ENCODE data around the gene RASA3. TPM values are rescaled to one million over a fixed set of nuclear protein-coding genes. Genes with fewer than 3 reads are reported as not detected.
A peak's percentile ranks its signal among the peaks of the same experiment; 100 is the strongest.

The RASA3 gene
- total and polyA plus RNA-seq, 7 donors, result 4.2 to 22.4 (median 16.9) TPM

DNA sequence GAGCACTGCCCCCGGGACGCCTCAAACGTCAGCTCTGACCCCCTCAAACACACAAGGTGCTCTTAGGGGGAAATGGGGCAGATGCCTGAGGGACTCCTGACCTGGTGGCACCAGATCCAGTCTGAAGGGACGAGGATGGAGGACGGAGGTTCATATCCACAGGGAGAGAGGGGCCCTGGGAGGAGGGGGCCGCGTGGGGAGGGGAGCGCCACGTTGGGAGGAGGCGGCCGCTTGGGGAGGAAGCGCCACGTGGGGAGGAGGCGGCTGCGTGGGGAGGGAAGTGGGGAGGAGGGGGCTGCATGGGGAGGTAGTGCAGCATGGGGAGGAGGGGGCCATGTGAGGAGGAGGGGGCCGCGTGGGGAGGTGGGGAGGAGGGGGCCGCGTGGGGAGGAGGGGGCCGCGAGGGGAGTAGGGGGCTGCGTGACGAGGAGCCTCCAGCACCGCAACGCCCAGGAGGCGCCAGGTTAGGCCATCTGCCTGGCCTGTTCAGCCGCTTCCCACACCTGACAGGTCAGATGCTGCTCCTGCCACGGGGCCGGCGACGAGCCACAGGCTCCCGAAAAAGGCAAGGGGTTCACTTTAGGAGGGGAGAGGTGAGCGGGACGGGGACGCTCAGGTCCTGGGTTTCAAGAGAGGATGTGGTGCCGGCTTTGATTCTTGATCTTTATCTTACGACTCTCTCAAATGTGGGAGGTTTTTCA is 121.9 kb downstream of the RASA3 start:
- H3K9me3 ChIP-seq, result no peaks in the 10 kb centered on the region
- no peaks in the 10 kb centered on the region for H3K27me3 ChIP-seq
- no peaks in the 10 kb centered on the region for H3K4me1 ChIP-seq
- peak; percentile 57 for DNase-seq
- H3K27ac ChIP-seq, result no peak overlapping the region
- no peak overlapping the region for H3K4me3 ChIP-seq
- peaks cover 0 to 51% (median 21%) of the 10 kb centered on the region in 4 donors for H3K36me3 ChIP-seq
- no peak for TF ChIP-seq EP300 (IDR thresholded peaks at IDR 0.05)
- no peak for TF ChIP-seq POLR2A (IDR thresholded peaks at IDR 0.05)
- TF ChIP-seq POLR2AphosphoS5 (IDR thresholded peaks at IDR 0.05), result no peak
- TF ChIP-seq, protein P1, sequence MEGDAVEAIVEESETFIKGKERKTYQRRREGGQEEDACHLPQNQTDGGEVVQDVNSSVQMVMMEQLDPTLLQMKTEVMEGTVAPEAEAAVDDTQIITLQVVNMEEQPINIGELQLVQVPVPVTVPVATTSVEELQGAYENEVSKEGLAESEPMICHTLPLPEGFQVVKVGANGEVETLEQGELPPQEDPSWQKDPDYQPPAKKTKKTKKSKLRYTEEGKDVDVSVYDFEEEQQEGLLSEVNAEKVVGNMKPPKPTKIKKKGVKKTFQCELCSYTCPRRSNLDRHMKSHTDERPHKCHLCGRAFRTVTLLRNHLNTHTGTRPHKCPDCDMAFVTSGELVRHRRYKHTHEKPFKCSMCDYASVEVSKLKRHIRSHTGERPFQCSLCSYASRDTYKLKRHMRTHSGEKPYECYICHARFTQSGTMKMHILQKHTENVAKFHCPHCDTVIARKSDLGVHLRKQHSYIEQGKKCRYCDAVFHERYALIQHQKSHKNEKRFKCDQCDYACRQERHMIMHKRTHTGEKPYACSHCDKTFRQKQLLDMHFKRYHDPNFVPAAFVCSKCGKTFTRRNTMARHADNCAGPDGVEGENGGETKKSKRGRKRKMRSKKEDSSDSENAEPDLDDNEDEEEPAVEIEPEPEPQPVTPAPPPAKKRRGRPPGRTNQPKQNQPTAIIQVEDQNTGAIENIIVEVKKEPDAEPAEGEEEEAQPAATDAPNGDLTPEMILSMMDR (IDR thresholded peaks at IDR 0.05), result no peak
- 87 to 90% methylated on average over 37 of the region's 37 CpGs for WGBS, 2 donors
- intact Hi-C loops (cut with DNase I), result no loop called here

DNA sequence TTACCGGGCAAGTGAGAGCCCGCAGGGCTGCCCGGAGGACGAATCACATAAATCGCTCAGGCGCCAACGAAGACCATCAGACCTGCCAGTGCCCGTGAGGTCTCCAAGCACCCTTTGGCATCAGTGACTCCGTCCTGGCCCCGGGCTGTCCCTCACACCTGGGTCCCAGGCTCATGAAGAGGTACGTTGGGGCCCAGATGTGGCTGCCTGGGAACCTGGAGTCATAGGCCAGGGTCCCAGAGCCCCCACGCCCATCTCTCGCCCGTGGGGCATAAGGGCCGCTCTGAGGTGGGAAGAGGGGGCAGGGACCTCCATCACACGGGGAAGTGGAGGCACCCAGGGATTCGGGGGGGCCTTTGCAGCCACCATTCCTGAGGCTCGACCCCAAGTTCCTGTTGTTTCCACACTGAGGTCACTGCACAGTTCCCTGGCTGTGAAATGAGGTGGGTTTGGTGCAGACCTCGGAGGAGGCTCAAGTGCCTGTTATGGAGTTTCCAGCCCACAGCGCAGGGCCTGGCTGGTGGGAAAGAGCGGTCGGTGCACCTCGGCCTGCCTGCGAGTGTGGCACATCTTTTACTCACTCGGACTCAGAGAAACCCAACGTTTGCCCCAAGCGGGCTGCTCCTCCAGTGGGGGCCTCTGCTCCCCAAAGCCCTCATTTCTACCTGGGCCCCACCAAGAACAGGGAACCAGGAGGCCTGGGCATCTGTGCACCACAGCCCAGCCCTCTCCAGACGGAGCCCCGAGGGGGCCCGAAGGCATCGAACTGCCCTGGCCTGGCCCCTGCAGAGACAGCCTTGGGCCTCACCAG is 122.6 kb downstream of the RASA3 start:
- H3K9me3 ChIP-seq, result no peaks in the 10 kb centered on the region
- no peak overlapping the region for H3K27ac ChIP-seq
- intact Hi-C loops (cut with DNase I), result no loop called here
- no peaks in the 10 kb centered on the region for H3K27me3 ChIP-seq
- no peaks in the 10 kb centered on the region for H3K4me1 ChIP-seq
- 93 to 95% methylated on average over 31 of the region's 31 CpGs for WGBS, 2 donors
- TF ChIP-seq POLR2A (IDR thresholded peaks at IDR 0.05), result no peak
- TF ChIP-seq POLR2AphosphoS5 (IDR thresholded peaks at IDR 0.05), result no peak
- no peak for TF ChIP-seq EP300 (IDR thresholded peaks at IDR 0.05)
- TF ChIP-seq, protein P1 (IDR thresholded peaks at IDR 0.05), result no peak
- peaks cover 0 to 43% (median 17%) of the 10 kb centered on the region in 4 donors for H3K36me3 ChIP-seq
- peak; percentile 49 for DNase-seq
- no peak overlapping the region for H3K4me3 ChIP-seq

- DNase-seq, result peak; percentile 11
- peaks cover 0 to 36% (median 14%) of the 10 kb centered on the region in 4 donors for H3K36me3 ChIP-seq
- intact Hi-C loops (cut with DNase I), result no loop called here
- WGBS, 2 donors, result 87 to 92% methylated on average over 33 of the region's 33 CpGs
- H3K27ac ChIP-seq, result no peak overlapping the region
- no peaks in the 10 kb centered on the region for H3K27me3 ChIP-seq
- H3K4me1 ChIP-seq, result no peaks in the 10 kb centered on the region
- TF ChIP-seq, protein P1 (IDR thresholded peaks at IDR 0.05), result no peak
- no peak for TF ChIP-seq EP300 (IDR thresholded peaks at IDR 0.05)
- TF ChIP-seq POLR2AphosphoS5 (IDR thresholded peaks at IDR 0.05), result no peak
- TF ChIP-seq POLR2A (IDR thresholded peaks at IDR 0.05), result no peak
- no peak overlapping the region for H3K4me3 ChIP-seq
- H3K9me3 ChIP-seq, result no peaks in the 10 kb centered on the region
These were observed 123.3 kb downstream of the RASA3 start for GRCh38 chr13:114008964-114009589.

GRCh38 chr13:114007566-114007965 is 124.9 kb downstream of the RASA3 start:
- Histone ChIP-seq H3K4me1 (no peaks in the 10 kb centered on the region), H3K36me3 (peaks cover 0 to 38% (median 14%) of the 10 kb centered on the region in 4 donors)

More at GRCh38 chr13:114007566-114007965, 124.9 kb downstream of the RASA3 start:
- no peak for TF ChIP-seq POLR2AphosphoS5 (IDR thresholded peaks at IDR 0.05)
- whole genome bisulfite sequencing, 2 donors, result 93 to 94% methylated on average over 12 of the region's 12 CpGs
- Histone ChIP-seq H3K27ac (no peak overlapping the region), H3K4me3 (no peak overlapping the region), H3K9me3 (no peaks in the 10 kb centered on the region), H3K27me3 (no peaks in the 10 kb centered on the region)
- intact Hi-C loops (cut with DNase I), result no loop called here
- DNase-seq, result peak; percentile 46

Measured in sigmoid colon (tissue), 7 donors.